ENCODE measurements around the gene RMC1.

GRCh38 chr18:23580677-23581367 lies 77.5 kb downstream of the RMC1 start:
- no peak for TF ChIP-seq CTCF (IDR thresholded peaks at IDR 0.05)
- TF ChIP-seq POLR2A (IDR thresholded peaks at IDR 0.05) = no peak

Data from heart left ventricle (tissue), 13 donors.